DMS79 (cell line): ENCODE results near the gene ALDH3B1.

Experiments
- DNase-seq: peaks from one replicate; lab custom pipeline; 2025; lab: John Stamatoyannopoulos, UW

ALDH3B1 gene

GRCh38 chr11:68071281-68072048, 61.3 kb downstream of the ALDH3B1 start:
- no peak for DNase-seq

- no peak for DNase-seq
These were observed 64.6 kb downstream of the ALDH3B1 start for GRCh38 chr11:68074584-68075352.

- DNase-seq: no peak
These were observed 66.4 kb downstream of the ALDH3B1 start for GRCh38 chr11:68076371-68077042.

DNA sequence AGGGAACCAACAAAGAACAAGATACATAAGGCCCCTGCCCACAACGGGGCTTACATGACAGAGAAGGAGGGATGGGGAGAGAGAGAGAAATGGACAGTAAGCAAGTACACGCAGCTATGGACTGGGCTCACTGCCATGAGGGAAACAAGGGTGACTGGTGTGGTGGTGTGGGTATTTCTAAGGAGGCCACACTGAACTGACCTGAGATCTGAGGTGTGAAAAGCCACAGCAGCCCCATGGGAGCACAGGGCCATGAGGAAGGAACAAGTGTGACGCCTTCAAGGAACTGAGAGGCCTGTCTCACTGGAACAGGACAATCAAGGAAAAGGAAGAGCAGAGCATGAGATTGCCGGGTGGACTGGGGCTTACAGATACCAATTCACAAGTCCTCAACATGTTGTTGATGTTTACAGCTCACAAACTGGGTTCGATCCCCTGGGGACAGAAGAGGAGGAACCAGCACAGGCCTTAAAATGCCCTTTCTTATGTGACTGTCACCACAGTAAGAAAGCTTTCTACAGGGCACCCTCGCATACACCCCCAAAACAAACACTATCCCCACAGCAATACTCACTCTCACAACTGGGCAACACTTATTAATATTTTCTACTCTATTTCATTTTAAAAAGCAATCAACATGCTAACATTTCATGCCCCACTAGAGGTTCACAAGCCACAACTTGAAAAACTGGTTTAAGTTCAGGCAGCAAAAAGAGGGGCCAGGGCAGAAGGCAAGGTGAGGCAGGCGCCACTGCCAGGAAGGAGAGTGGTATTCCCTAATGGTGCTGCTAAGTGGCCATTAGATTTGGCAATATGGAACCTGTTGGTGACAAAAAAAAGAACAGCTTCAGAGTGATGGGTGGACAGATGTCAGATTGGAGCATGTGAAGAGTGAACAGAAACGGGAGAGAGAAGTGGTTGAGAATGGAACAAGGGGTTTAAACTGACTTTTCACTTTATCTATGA, 67.8 kb downstream of the ALDH3B1 start:
- peak; percentile 97 for DNase-seq
